A375 (cell line): ENCODE measurements around the gene MAP2K1. TPM values are rescaled to one million over a fixed set of nuclear protein-coding genes. Genes with fewer than 3 reads are reported as not detected.
A peak's percentile ranks its signal among the peaks of the same experiment; 100 is the strongest.

Experiments used
- small RNA-seq: library from RNA; depleted of rRNA; stranded (forward); fragments of <200 nt; gene quantifications from one replicate; pipeline ENCODE3, GENCODE V24; 2014
- total RNA-seq: library from RNA; depleted of rRNA; stranded (reverse); fragments of >200 nt; shearing (Covaris generic); gene quantifications from 2 replicates; pipeline ENCODE4 v1.2.3, GENCODE V29; 2014; rRNA removed

The MAP2K1 gene
- 33.8 and 40.6 TPM in 2 replicates for total RNA-seq

DNA sequence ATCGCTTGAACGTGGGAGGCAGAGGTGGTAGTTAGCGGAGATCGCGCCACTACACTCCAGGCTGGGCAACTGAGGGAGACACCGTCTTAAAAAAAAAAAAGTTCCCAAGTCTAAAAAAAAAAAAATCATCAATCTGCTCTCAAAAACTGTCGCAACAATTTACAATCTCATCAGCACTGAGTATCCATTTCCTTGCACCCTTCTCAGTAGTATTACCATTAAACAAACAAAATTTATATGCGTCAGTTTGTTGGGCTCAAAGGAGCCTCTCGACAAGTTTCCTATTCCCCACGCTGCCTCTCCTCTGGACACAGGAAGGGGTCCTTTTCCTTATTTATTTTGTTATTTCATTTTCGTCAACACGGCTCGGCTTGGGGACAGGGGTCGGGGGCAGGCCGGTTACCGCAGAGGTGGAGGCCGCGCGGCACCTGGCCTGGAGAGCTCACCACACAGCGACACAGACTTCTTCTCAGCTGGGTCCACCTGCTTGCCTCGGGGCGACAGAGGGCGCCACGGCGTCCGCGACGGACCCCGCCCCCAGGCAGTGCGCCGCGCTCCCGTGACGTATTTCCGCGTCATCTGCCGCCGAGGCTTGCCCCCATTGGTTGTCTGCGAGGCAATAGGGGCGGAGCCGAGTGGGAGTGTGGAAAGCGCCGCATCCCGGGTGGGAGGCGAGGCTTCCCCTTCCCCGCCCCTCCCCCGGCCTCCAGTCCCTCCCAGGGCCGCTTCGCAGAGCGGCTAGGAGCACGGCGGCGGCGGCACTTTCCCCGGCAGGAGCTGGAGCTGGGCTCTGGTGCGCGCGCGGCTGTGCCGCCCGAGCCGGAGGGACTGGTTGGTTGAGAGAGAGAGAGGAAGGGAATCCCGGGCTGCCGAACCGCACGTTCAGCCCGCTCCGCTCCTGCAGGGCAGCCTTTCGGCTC lies at the start of gene MAP2K1:
Gene MAP2K1 (plus strand): TSS at position 709 of the 920 bp plus-strand sequence. CDS start 436 bp downstream, outside the sequence.

DNA sequence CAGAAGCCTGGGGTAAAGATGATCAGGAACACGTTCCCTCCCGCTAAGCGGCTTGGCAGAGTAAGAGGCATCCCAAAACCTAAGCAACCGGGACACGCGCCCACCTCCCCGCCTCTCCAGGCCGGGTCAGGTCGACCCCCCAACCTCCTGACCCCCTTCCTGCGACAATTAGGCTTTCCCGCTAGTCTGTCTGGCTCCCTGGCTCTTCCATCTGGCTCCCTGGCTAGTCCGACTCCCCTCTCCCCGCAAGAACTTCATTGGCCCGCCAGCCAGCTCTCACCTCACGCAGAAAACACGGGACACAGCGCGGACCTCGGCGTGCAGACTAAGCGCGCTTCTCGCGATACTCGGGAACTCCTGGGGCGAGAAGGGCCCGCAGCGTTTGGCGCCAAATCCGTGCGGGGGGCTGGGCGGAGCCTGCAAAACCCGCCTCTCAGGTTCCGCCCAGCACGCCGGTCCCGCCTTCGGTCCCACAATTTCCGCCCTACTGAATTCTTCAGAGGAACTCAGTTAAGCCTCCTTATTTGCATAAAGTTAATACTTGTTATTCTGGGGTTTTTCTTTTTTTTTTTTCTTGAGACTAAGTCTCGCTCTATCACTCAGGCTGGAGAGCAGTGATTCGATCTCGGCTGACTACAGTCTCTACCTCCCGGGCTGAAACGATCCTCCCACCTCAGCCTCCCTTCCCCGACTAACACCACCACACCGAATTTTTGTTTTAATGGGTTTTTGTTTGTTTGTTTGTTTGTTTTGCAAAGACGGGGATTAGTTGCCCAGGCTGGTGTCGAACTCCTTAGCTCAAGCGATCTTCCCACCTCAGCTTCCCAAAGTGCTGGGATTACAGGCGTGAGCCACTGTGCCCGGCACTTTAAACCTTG lies 30.1 kb upstream of the MAP2K1 start, which contains the start of gene TIPIN:
Gene TIPIN (minus strand): TSS at position 327 of the 878 bp plus-strand sequence. CDS start 3,738 bp downstream, outside the sequence.

GRCh38 chr15:66497502-66498455 lies 111.1 kb downstream of the MAP2K1 start, which contains the start of gene SNAPC5:
Gene SNAPC5 (minus strand): TSS chr15:66497762. CDS start chr15:66497731, 31 bp downstream.

DNA sequence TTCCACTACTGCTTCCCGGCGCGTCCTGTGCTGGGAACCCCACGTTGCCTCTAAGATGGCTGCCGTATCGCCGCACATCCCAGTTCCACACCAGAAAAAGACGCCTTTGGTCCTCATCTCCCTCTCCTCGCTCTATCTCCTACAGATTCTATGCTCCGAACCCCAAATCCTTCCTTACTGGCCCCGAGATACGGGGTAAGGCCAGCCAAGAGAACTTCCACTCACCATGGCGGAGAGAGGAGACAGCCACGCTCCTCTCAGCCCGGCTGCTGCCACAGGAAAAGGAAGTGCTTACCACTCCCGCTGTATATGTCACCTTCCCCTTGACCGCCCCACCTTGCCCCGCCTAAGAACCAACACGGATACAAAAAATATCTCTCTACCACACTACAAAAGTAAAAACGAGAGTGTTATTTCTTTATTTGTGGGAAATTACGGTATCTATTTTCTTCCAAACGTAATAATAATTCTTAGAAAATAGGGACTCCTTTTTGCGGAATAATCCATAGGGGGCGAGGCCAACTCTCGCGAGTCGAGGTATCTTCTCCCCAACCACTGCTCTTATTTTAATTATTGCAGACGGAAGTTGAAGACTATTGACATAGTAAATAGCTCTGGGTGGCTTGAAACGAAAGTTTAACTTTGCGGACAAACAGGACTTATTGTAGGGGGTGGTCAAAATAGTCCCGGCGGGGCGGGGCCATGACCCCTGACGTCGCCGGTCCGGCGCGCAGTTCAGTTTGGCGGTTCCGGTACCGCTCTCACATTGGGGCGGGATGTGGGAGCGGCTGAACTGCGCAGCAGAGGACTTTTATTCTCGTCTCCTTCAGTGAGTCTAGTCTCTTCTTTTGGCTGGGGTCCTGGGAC lies 118.1 kb downstream of the MAP2K1 start, which contains the start of the genes RPL4 and ZWILCH:
Gene RPL4 (minus strand): TSS at position 293 of the 867 bp plus-strand sequence. CDS start 65 bp downstream, at position 228.
Gene ZWILCH (plus strand): TSS at position 764 of the 867 bp plus-strand sequence. CDS start 13 bp downstream, at position 777.

Small RNAs within 50 kb of the gene (small RNA-seq; reads per million reads assigned to genes)
- not detected for gene ATP5MFP6
- gene MIR4512, result not detected
- not detected for gene RF00019
- gene RF01159, result not detected
- 2.4 reads per million, percentile 76 among the genes with 10 or more reads in this experiment for gene SCARNA14
- not detected for gene SNORD16
- gene SNORD18A, result not detected
- not detected for gene SNORD18B
- not detected for gene SNORD18C

Other genes with a start within 250 kb of the MAP2K1 start
- gene MEGF11, start 133.2 kb upstream of the MAP2K1 start, total RNA-seq, result 1.1 and 1.4 TPM in 2 replicates
- gene DIS3L, start 93.3 kb upstream of the MAP2K1 start, total RNA-seq, result 19.4 and 20.1 TPM in 2 replicates
- gene TIPIN, start 30.2 kb upstream of the MAP2K1 start, total RNA-seq, result 26.9 and 34.0 TPM in 2 replicates
- 61.2 and 64.7 TPM in 2 replicates for gene SNAPC5, start 110.8 kb downstream of the MAP2K1 start, total RNA-seq
- 2,667 and 3,903 TPM in 2 replicates for gene RPL4, start 117.9 kb downstream of the MAP2K1 start, total RNA-seq
- gene ZWILCH, start 118.4 kb downstream of the MAP2K1 start, total RNA-seq, result 10.7 and 15.0 TPM in 2 replicates
- 8.1 TPM in 2 replicates for gene LCTL, start 179.1 kb downstream of the MAP2K1 start, total RNA-seq